HG03469 (cell line): Measurements from ENCODE around the gene CCDC24.

Experiments used
- ATAC-seq: cut with Tn5 transposase; IDR thresholded peaks from one replicate; pipeline ENCODE4 v1.9.1; 2021; ENCODE audit warnings: mild to moderate bottlenecking, moderate library complexity, moderate number of reproducible peaks; ENCODE audit not compliant: unreplicated experiment

CCDC24 gene

GRCh38 chr1:43991476-43992231 lies at the start of gene CCDC24:
Gene CCDC24 (plus strand): TSS chr1:43991599. CDS start chr1:43991879, 280 bp downstream.
- no peak for ATAC-seq

- no peak for ATAC-seq
Measured at GRCh38 chr1:43942411-43942810, 49.0 kb upstream of the CCDC24 start.

- no peak for ATAC-seq
Measured at GRCh38 chr1:43944860-43945259, 46.5 kb upstream of the CCDC24 start.

- no peak for ATAC-seq
Measured at GRCh38 chr1:43945674-43946235, 45.6 kb upstream of the CCDC24 start.

- peak; percentile 85 for ATAC-seq
Measured at GRCh38 chr1:43946236-43947060, 45.0 kb upstream of the CCDC24 start, which contains the start of gene IPO13. Gene IPO13 (plus strand): TSS chr1:43946950. CDS start chr1:43947601, 651 bp downstream.

- no peak for ATAC-seq
Measured at GRCh38 chr1:43947061-43947873, 44.1 kb upstream of the CCDC24 start.

- ATAC-seq: no peak
Measured at GRCh38 chr1:43947874-43948437, 43.4 kb upstream of the CCDC24 start.

- ATAC-seq: no peak
Measured at GRCh38 chr1:43949678-43950077, 41.7 kb upstream of the CCDC24 start.

GRCh38 chr1:43951021-43951985 lies 40.1 kb upstream of the CCDC24 start:
- ATAC-seq: no peak

- no peak for ATAC-seq
Measured at GRCh38 chr1:43952731-43953346, 38.6 kb upstream of the CCDC24 start.

GRCh38 chr1:43953361-43953760 lies 38.0 kb upstream of the CCDC24 start:
- ATAC-seq: no peak

GRCh38 chr1:43954036-43954435 lies 37.4 kb upstream of the CCDC24 start:
- ATAC-seq: no peak

- ATAC-seq: no peak
Measured at GRCh38 chr1:43956234-43956633, 35.2 kb upstream of the CCDC24 start.

GRCh38 chr1:43957407-43958040 lies 33.9 kb upstream of the CCDC24 start:
- no peak for ATAC-seq

- no peak for ATAC-seq
Measured at GRCh38 chr1:43958351-43959255, 32.8 kb upstream of the CCDC24 start.

GRCh38 chr1:43960798-43961197 lies 30.6 kb upstream of the CCDC24 start:
- ATAC-seq: no peak

GRCh38 chr1:43961692-43962091 lies 29.7 kb upstream of the CCDC24 start:
- ATAC-seq: no peak
